Measurements from ENCODE around the gene AFG1L. TPM values are rescaled to one million over a fixed set of nuclear protein-coding genes. Genes with fewer than 3 reads are reported as not detected.
"Not testable (repeated sequence)": the region's sequence is repeated elsewhere in the genome, so short reads cannot be mapped to it uniquely, and the experiment has no call there.

Gene AFG1L
- total RNA-seq, 2 donors from 2014 or later, result 10.5 to 11.1 TPM

GRCh38 chr6:108446629-108447150 is 151.8 kb downstream of the AFG1L start:
- Histone ChIP-seq H3K36me3 (ENCODE audit: control insufficient read depth, insufficient read depth, low read length) (no peaks in the 10 kb centered on the region), H3K4me1 (ENCODE audit: control insufficient read depth, insufficient read depth, low read length) (no peaks in the 10 kb centered on the region), H3K27me3 (ENCODE audit: control insufficient read depth, insufficient read depth, low read length, poor library complexity, severe bottlenecking) (no peaks in the 10 kb centered on the region), H3K9ac (ENCODE audit: extremely low read depth, low read length, poor library complexity, severe bottlenecking) (no peak overlapping the region), H3K4me3 (ENCODE audit: low read length) (no peak overlapping the region), H3K9me3 (ENCODE audit: control insufficient read depth, low read length) (no peaks in the 10 kb centered on the region), H3K27ac (ENCODE audit: low read depth, low read length) (no peak overlapping the region)
- no peaks in the 10 kb centered on the region for H3K9me3 Mint-ChIP-seq
- no peak overlapping the region for H3K4me3 Mint-ChIP-seq
- TF ChIP-seq CTCF (conservative IDR thresholded peaks at IDR 0.05), result no peak
- 60 to 82% methylated on average over 1 to 3 of the region's 3 CpGs for WGBS, 2 experiments (ENCODE audit: insufficient coverage in 1 of 2, insufficient read length in 1 of 2)
- H3K27me3 Mint-ChIP-seq (ENCODE audit: insufficient read depth), result no peaks in the 10 kb centered on the region
- DNase-seq, result no peak
- H3K4me1 Mint-ChIP-seq, result no peaks in the 10 kb centered on the region
- no peak overlapping the region for H3K27ac Mint-ChIP-seq
- H3K36me3 Mint-ChIP-seq (ENCODE audit: low read depth), result no peaks in the 10 kb centered on the region

GRCh38 chr6:108448481-108448880 is 153.6 kb downstream of the AFG1L start:
- no peak for DNase-seq
- Mint-ChIP-seq H3K4me1 (no peaks in the 10 kb centered on the region), H3K9me3 (no peaks in the 10 kb centered on the region), H3K27ac (no peak overlapping the region), H3K4me3 (no peak overlapping the region), H3K36me3 (ENCODE audit: low read depth) (no peaks in the 10 kb centered on the region), H3K27me3 (ENCODE audit: insufficient read depth) (no peaks in the 10 kb centered on the region)
- Histone ChIP-seq H3K4me3 (ENCODE audit: low read length) (no peak overlapping the region), H3K9ac (ENCODE audit: extremely low read depth, low read length, poor library complexity, severe bottlenecking) (no peak overlapping the region), H3K4me1 (ENCODE audit: control insufficient read depth, insufficient read depth, low read length) (no peaks in the 10 kb centered on the region), H3K36me3 (ENCODE audit: control insufficient read depth, insufficient read depth, low read length) (no peaks in the 10 kb centered on the region), H3K9me3 (ENCODE audit: control insufficient read depth, low read length) (no peaks in the 10 kb centered on the region), H3K27me3 (ENCODE audit: control insufficient read depth, insufficient read depth, low read length, poor library complexity, severe bottlenecking) (no peaks in the 10 kb centered on the region), H3K27ac (ENCODE audit: low read depth, low read length) (no peak overlapping the region)
- no peak for TF ChIP-seq CTCF (conservative IDR thresholded peaks at IDR 0.05)
- 100% methylated on average over 1 of the region's 1 CpG; no CpG with 5 or more reads in 1 of the 2 experiments for WGBS, 2 experiments (ENCODE audit: insufficient coverage in 1 of 2, insufficient read length in 1 of 2)

GRCh38 chr6:108449717-108450116 is 154.9 kb downstream of the AFG1L start:
- not testable (repeated sequence) for H3K27ac ChIP-seq (ENCODE audit: low read depth, low read length); H3K4me3 Mint-ChIP-seq; H3K9me3 Mint-ChIP-seq; H3K27ac Mint-ChIP-seq; H3K9ac ChIP-seq (ENCODE audit: extremely low read depth, low read length, poor library complexity, severe bottlenecking); H3K27me3 Mint-ChIP-seq (ENCODE audit: insufficient read depth); H3K4me1 Mint-ChIP-seq; H3K4me1 ChIP-seq (ENCODE audit: control insufficient read depth, insufficient read depth, low read length); H3K4me3 ChIP-seq (ENCODE audit: low read length); H3K36me3 ChIP-seq (ENCODE audit: control insufficient read depth, insufficient read depth, low read length); H3K27me3 ChIP-seq (ENCODE audit: control insufficient read depth, insufficient read depth, low read length, poor library complexity, severe bottlenecking); H3K9me3 ChIP-seq (ENCODE audit: control insufficient read depth, low read length); DNase-seq; H3K36me3 Mint-ChIP-seq (ENCODE audit: low read depth)
- no CpG with 5 or more reads among the region's 1 CpG for WGBS, 2 experiments (ENCODE audit: insufficient coverage in 1 of 2, insufficient read length in 1 of 2)

GRCh38 chr6:108451816-108452215 is 157.0 kb downstream of the AFG1L start:
- no peak overlapping the region for H3K27ac ChIP-seq (ENCODE audit: low read depth, low read length)
- Mint-ChIP-seq H3K27ac (no peak overlapping the region), H3K4me1 (no peaks in the 10 kb centered on the region), H3K36me3 (ENCODE audit: low read depth) (no peaks in the 10 kb centered on the region), H3K9me3 (no peaks in the 10 kb centered on the region), H3K4me3 (no peak overlapping the region), H3K27me3 (ENCODE audit: insufficient read depth) (no peaks in the 10 kb centered on the region)
- no peaks in the 10 kb centered on the region for H3K9me3 ChIP-seq (ENCODE audit: control insufficient read depth, low read length)
- H3K27me3 ChIP-seq (ENCODE audit: control insufficient read depth, insufficient read depth, low read length, poor library complexity, severe bottlenecking), result no peaks in the 10 kb centered on the region
- H3K36me3 ChIP-seq (ENCODE audit: control insufficient read depth, insufficient read depth, low read length), result no peaks in the 10 kb centered on the region
- H3K9ac ChIP-seq (ENCODE audit: extremely low read depth, low read length, poor library complexity, severe bottlenecking), result no peak overlapping the region
- 90 to 93% methylated on average over 6 to 8 of the region's 8 CpGs for WGBS, 2 experiments (ENCODE audit: insufficient coverage in 1 of 2, insufficient read length in 1 of 2)
- no peak overlapping the region for H3K4me3 ChIP-seq (ENCODE audit: low read length)
- no peak for DNase-seq
- TF ChIP-seq CTCF (conservative IDR thresholded peaks at IDR 0.05), result no peak
- H3K4me1 ChIP-seq (ENCODE audit: control insufficient read depth, insufficient read depth, low read length), result peaks cover 4% of the 10 kb centered on the region

Measured in endodermal cell (in vitro differentiated cells).